Muscle of arm (tissue), 12 donors: ENCODE data around the gene TMEM80. TPM values are rescaled to one million over a fixed set of nuclear protein-coding genes. Genes with fewer than 3 reads are reported as not detected.
"Not testable (repeated sequence)": the region's sequence is repeated elsewhere in the genome, so short reads cannot be mapped to it uniquely, and the experiment has no call there.

ENCODE experiments used
- DNase-seq: peaks from one replicate; pipeline ENCODE4 v3.0.0-alpha.2; 2013
- polyA plus RNA-seq, 12 donors: library from polyadenylated mRNA; unstranded; fragments of 120-200 nt; gene quantifications; one replicate each; pipeline ENCODE4 v1.2.1, GENCODE V29; 2013; ENCODE audit not compliant: insufficient read length in 12 of 12

TMEM80 gene
- polyA plus RNA-seq, 12 donors: 13.0 to 34.8 (median 18.9) TPM; not detected in 1

DNA sequence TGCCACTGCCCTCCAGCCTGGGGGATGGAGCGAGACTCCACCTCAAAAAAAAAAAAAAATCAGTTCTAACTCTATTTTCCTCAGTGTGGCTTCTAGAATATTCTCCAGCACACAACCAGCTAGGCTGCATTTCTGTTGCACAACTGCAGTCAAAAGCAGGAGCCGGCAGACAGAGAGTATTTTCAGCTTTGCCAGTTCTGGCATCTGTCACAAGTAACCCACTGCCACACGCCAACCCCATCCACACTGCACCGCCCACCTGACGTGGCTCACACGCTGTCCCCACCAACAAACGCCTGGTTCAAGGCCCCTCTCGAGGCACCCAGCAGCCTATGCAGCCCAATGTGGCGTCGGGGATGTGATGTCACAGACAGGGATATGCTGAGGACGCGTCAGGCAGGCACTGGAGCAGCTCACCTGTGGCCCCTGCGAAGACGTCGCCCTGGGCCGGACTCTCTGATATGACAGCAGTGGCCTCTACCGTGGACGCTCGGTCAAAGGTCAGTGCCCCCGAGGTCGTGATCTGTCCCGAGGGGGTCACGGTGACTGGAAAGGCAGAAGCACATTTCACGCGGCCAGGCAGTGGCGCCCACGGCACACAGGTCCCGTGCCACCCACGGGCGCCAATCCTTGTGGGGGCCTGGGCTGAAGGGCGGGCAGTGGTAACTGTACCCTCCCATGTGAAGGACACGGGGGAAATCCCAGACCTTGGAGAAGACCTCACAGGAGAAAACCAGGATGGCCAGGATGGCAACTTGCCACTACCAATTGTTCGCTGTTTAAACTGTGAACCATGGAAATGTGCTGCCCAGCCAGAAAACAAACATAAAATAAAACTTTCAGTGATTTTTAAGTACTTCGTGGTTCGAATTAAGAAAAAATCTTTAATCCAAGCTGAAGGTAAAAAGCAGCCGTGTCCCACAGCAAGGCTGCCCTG is 16.1 kb upstream of the TMEM80 start:
- no peak for DNase-seq

DNA sequence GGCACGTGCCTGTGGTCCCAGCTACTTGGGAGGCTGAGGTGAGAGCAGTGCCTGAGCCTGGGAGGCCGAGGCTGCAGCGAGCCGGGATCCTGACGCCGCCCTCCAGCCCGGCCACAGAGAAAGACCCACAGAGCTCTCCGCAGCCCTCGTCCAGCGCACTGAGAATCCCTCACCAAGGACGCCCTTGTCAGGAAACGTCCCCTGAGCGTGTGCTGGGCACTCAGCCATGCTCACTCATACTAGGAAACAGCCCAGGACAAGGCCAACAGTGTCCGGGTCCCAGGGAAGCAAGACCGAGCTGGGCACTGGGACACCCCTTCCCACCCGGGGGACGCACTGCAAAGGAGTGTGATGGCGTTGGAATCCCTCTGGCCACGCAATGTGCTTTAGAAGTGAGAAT is 15.1 kb upstream of the TMEM80 start:
- DNase-seq: no peak

- no peak for DNase-seq
Observed at GRCh38 chr11:680970-681369, 14.6 kb upstream of the TMEM80 start.

DNA sequence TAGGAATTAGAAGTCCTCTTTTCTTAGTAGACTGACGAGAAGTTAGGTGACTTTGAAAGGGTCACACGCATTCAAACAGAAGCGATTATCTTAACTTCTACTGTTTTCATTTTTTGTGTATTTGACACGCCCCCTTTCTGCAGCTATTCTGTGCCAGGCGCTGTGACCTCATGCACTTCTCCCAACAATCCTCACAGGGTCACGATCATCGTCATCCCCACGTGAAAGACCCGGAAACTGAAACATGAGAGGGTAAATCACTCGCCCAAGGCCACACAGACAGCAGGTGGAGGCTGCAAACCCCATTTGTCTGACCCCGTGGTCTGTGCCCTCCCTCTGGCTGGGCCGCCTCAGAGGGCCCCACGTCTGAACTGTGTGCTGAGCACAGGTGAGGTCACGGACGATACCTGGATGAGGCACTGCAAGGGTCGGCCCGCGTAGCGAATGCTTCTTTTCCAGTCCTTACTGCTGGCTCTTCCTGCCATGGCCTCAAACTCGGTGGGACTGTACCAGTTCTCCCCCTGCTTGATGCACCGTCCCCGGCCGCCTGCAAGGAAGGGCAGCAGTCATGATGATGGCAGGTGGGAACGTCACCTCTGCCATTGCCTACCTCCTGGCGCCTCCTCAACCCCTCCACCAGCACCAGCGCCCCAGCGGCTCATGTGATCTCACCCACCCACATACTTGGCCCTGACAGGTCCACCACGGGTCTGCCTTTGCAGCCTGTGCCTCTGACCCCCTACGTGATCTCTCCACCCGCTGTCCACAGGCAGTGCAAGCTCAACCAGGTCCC is 9.0 kb upstream of the TMEM80 start:
- no peak for DNase-seq

DNA sequence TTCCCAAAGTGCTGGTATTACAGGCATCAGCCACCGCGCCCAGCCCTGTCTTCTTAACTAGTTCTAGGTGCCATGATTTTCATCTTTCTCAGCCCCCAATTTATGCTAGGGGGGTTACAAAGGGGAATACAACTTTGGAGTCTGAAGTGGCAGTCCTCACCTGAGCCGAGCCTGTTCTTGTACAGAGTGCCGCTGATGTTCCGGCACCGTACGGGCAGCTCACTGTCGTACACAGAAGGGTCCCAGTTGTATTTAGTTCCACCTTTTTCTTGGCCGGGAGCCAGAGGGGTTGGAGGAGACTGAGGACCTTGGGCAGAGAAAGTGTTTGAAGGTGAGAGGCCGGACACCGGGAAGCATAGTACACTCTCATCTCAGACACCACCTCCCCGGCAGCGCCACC is 7.9 kb upstream of the TMEM80 start:
- no peak for DNase-seq

GRCh38 chr11:688681-689080 is 6.9 kb upstream of the TMEM80 start:
- DNase-seq: no peak

- no peak for DNase-seq
Observed at GRCh38 chr11:689625-690024, 6.0 kb upstream of the TMEM80 start.

DNA sequence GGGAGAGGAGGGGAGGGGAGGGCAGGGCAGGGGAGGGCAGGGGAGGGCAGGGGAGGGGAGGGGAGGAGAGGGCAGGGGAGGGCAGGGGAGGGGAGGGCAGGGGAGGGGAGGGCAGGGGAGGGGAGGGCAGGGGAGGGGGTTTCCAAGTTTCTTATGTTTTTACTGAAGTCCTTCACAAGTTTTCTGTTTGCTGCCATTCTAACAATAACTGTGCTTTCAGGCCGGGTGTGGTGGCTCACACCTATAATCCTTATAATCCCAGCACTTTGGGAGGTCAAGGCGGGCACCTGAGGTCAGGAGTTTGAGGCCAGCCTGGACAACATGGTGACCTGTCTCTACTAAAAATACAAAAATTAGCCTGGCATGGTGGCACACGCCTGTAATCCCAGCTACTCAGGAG is 5.4 kb upstream of the TMEM80 start:
- not testable (repeated sequence) for DNase-seq

DNA sequence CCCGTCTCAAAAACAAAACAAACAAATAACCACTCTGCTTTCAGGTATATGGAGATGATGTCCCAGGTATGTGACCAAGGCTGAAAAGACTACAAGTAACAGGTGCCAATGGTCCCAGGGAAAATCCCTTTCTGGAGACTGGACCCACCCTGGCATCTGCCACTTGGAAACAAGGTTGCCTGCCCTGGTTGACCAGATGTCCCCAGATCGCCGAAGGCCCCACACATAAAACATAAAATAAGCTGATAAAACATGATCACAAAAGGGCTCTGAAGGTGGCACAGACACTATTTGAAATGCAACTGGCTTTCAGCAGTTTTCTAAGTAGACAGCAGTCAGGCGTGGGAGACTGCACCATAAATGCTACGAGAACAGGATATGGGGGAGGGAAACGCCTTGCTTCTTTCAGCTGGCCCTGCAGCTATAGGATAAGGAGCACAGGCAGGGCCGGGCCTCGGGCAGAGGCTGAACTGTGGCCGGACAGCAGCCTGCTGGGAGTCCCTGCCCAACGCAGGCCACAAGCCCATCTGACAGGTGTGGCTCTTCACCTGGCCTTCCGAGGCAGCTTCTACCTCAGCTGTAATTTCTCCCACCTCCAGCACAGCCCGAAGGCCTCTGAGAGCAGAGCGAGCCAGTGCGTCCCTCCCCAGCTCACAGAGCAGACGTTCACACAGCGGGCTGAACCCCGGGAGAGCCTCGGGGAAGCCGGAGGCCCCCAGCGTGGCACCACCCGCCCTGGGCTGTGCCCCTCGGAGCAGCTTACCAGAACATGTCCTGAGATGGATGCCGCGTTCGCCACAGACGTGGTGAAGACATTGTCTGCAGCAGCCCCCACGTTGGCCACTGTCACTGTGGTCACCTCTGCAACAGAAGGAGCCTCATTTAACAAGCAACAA is 4.6 kb upstream of the TMEM80 start:
- DNase-seq: no peak

- no peak for DNase-seq
Observed at GRCh38 chr11:691710-692590, 3.7 kb upstream of the TMEM80 start.

DNA sequence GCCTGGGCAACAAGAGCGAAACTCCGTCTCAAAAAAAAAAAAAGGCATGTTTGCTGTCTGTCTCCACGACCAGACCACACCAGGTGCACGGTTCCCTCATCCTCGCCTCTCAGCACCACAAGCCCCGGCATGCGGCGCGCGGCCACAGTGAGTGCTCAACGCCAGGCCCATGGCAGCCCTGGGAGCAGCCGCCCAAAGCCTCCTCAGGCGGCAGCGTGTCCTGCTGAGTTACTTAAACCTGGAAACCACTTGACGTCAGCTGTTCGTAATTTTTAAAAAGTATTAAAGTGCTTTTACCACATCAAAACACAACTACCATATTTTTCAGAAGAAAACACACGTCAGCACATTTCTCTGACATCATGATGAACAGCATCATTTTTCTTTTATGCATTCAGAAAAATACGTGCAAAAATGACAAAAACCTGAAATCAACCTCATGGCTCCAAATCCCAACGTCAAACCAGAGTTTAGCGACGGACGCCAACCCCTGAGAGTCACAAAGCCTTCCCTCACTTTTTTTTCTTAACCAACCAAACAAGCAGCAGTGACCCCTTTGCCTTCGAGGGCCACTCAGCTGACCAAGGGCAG is 2.7 kb upstream of the TMEM80 start:
- no peak for DNase-seq

DNA sequence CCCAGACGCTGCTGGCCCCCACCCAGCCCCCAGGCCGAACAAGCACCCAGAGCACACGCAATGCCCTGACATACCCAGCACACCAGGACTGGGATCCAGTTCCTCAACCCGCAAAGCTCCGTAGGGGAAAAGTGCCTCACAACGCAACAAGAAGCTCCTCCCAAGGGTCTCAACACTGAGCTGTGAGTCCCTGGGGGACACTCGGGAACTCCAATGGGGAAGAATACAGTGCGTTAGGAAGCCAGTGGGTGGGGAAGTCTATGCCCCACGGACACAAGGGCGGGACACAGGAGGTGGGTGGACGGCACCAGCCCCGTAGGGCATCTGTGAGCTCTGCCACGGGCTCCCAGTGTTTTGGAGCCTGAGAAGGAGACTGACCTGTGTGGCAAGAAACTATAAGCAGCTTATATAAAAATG is 2.2 kb upstream of the TMEM80 start:
- no peak for DNase-seq

GRCh38 chr11:693887-694562 is 1.6 kb upstream of the TMEM80 start:
- no peak for DNase-seq

DNA sequence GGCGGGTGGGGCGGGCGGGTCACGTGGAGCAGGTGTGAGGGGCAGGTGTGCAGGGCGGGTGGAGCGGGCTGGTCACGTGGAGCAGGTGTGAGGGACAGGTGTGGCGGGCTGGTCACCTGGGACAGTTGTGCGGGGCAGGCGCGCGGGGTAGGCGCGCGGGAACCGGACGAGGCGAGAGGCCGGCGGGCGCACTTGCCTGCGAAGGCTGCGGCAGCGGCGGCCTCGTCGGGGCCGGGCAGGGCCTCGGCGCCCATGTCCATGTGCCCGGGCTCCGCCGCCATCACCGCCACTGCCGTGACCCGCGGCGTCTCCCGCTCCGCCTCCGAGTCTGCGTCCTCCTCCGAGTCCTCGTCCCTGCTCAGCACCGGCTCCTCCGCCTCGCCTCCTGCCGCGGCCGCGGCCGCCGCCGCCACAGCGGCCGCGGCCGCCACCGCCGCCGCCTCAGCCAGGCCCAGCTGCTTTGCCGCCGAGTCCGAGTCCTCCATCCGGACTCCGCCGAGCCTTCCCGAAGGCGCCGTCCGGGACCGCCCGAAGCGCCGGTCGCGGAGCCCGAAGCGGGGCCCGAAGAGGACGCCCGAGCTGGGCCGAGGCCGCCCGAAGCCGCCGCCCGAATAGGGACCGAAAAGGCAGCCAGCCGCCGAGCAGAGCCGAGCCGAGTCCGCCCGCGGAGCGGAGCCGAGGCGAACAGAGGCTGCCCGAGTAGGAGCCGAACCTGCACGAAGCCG is 891 bp upstream of the TMEM80 start, which contains the start of gene DEAF1:
Gene DEAF1, minus strand, starts transcription at position 660 of the 725 bp plus-strand sequence. Its CDS starts 175 bp downstream, at position 485.
- no peak for DNase-seq

GRCh38 chr11:695288-695537 is 403 bp upstream of the TMEM80 start:
- peak; percentile 97 for DNase-seq

- DNase-seq: no peak
Observed at GRCh38 chr11:696955-697491, 1.4 kb downstream of the TMEM80 start.

- DNase-seq: no peak
Observed at GRCh38 chr11:697811-698311, 2.2 kb downstream of the TMEM80 start.

GRCh38 chr11:698493-699115 is 3.0 kb downstream of the TMEM80 start:
- no peak for DNase-seq
